ENCODE results near the gene TNNC2.
A peak's percentile ranks its signal among the peaks of the same experiment; 100 is the strongest.
"Not testable (repeated sequence)": the region's sequence is repeated elsewhere in the genome, so short reads cannot be mapped to it uniquely, and the experiment has no call there.

The TNNC2 gene

GRCh38 chr20:45801851-45802250 is 25.3 kb downstream of the TNNC2 start:
- H3K4me3 ChIP-seq (ENCODE audit: low read length) = no peak overlapping the region
- no peak for TF ChIP-seq CTCF (IDR thresholded peaks at IDR 0.05; ENCODE audit: insufficient read depth, low read depth, low read length, missing control alignments)
- no peak for DNase-seq (ENCODE audit: low read depth)

- peak; percentile 67 for DNase-seq (ENCODE audit: low read depth)
- no peak overlapping the region for H3K4me3 ChIP-seq (ENCODE audit: low read length)
- TF ChIP-seq CTCF (IDR thresholded peaks at IDR 0.05; ENCODE audit: insufficient read depth, low read depth, low read length, missing control alignments) = peak; percentile 74
Measured at GRCh38 chr20:45798935-45799642, 28.0 kb downstream of the TNNC2 start.

- not testable (repeated sequence) for DNase-seq (ENCODE audit: low read depth); H3K4me3 ChIP-seq (ENCODE audit: low read length)
Measured at GRCh38 chr20:45797955-45798354, 29.2 kb downstream of the TNNC2 start.

- DNase-seq (ENCODE audit: low read depth); H3K4me3 ChIP-seq (ENCODE audit: low read length): not testable (repeated sequence)
Measured at GRCh38 chr20:45797510-45797909, 29.6 kb downstream of the TNNC2 start.

GRCh38 chr20:45796337-45797065 is 30.6 kb downstream of the TNNC2 start:
- DNase-seq (ENCODE audit: low read depth) = no peak
- no peak for TF ChIP-seq CTCF (IDR thresholded peaks at IDR 0.05; ENCODE audit: insufficient read depth, low read depth, low read length, missing control alignments)
- no peak overlapping the region for H3K4me3 ChIP-seq (ENCODE audit: low read length)

GRCh38 chr20:45792317-45793118 is 34.6 kb downstream of the TNNC2 start:
- H3K4me3 ChIP-seq (ENCODE audit: low read length) = peak overlapping the region; percentile 87
- no peak for TF ChIP-seq CTCF (IDR thresholded peaks at IDR 0.05; ENCODE audit: insufficient read depth, low read depth, low read length, missing control alignments)
- DNase-seq (ENCODE audit: low read depth) = no peak

GRCh38 chr20:45788351-45788750 is 38.8 kb downstream of the TNNC2 start:
- DNase-seq (ENCODE audit: low read depth) = no peak
- TF ChIP-seq CTCF (IDR thresholded peaks at IDR 0.05; ENCODE audit: insufficient read depth, low read depth, low read length, missing control alignments) = no peak
- H3K4me3 ChIP-seq (ENCODE audit: low read length) = no peak overlapping the region
